Effector memory CD4-positive, alpha-beta T cell (primary cell): ENCODE results near the gene ZDHHC14.

Experiments
- DNase-seq, 3 donors: peaks; one replicate each; pipeline ENCODE4 v3.0.0-alpha.2; 2020
- H3K27ac ChIP-seq: 2 replicates; pipeline ENCODE4 v1.7.0; 2013; ENCODE audit warnings: mild to moderate bottlenecking, low read length, moderate library complexity; ENCODE audit not compliant: insufficient read depth, poor library complexity, severe bottlenecking
- H3K27me3 ChIP-seq: replicated peaks from 2 replicates; pipeline ENCODE4 v1.7.0; 2013; ENCODE audit warnings: mild to moderate bottlenecking, low read length; ENCODE audit not compliant: insufficient read depth, control insufficient read depth, poor library complexity, severe bottlenecking
- H3K36me3 ChIP-seq: 2 replicates; pipeline ENCODE4 v1.7.0; 2013; ENCODE audit warnings: mild to moderate bottlenecking, low read length, moderate library complexity; ENCODE audit not compliant: control insufficient read depth, insufficient read depth
- H3K4me1 ChIP-seq: 2 replicates; pipeline ENCODE4 v1.7.0; 2013; ENCODE audit warnings: low read length, mild to moderate bottlenecking; ENCODE audit not compliant: control insufficient read depth, insufficient read depth, poor library complexity, severe bottlenecking
- H3K4me3 ChIP-seq: 2 replicates; pipeline ENCODE4 v1.7.0; 2013; ENCODE audit warnings: low read length, low read depth, mild to moderate bottlenecking; ENCODE audit not compliant: insufficient read depth, poor library complexity, severe bottlenecking
- H3K9me3 ChIP-seq: 2 replicates; pipeline ENCODE4 v1.7.0; 2013; ENCODE audit warnings: mild to moderate bottlenecking, low read length, moderate library complexity; ENCODE audit not compliant: control insufficient read depth

Gene ZDHHC14

DNA sequence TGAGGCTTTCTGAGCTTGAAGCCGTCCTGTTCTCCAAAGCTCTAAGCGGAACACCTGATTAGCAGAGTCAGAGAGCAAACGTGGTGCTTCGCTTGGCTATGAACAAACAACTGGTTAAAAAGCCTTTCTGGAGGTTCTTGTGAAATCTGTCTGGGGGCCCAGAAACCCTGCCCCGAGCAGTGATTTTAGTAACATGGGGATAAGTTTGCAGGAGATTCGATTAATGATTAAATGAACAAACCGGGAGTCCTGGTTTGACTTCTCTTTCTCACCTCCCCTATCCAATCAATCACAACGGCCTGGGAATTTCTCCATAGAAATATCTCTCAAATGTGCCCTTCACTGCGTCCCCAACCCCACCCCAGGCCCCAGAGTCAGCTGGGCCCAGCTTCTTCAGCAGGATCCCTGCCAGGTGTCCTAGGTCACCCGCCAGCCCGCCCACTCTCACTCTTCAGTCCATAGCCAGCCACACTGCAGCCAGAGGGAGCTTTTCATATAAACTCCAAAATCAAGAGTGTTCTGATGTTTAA, 43.6 kb downstream of the ZDHHC14 start:
- no peak overlapping the region for H3K4me3 ChIP-seq
- no peak overlapping the region for H3K27ac ChIP-seq
- H3K36me3 ChIP-seq: no peaks in the 10 kb centered on the region
- H3K4me1 ChIP-seq: no peaks in the 10 kb centered on the region
- H3K9me3 ChIP-seq: no peaks in the 10 kb centered on the region
- no peaks in the 10 kb centered on the region for H3K27me3 ChIP-seq
- no peak for DNase-seq

GRCh38 chr6:157427969-157428368, 47.0 kb downstream of the ZDHHC14 start:
- Histone ChIP-seq H3K27me3 (no peaks in the 10 kb centered on the region), H3K9me3 (no peaks in the 10 kb centered on the region), H3K36me3 (no peaks in the 10 kb centered on the region), H3K4me1 (no peaks in the 10 kb centered on the region), H3K27ac (no peak overlapping the region), H3K4me3 (no peak overlapping the region)
- DNase-seq: no peak

DNA sequence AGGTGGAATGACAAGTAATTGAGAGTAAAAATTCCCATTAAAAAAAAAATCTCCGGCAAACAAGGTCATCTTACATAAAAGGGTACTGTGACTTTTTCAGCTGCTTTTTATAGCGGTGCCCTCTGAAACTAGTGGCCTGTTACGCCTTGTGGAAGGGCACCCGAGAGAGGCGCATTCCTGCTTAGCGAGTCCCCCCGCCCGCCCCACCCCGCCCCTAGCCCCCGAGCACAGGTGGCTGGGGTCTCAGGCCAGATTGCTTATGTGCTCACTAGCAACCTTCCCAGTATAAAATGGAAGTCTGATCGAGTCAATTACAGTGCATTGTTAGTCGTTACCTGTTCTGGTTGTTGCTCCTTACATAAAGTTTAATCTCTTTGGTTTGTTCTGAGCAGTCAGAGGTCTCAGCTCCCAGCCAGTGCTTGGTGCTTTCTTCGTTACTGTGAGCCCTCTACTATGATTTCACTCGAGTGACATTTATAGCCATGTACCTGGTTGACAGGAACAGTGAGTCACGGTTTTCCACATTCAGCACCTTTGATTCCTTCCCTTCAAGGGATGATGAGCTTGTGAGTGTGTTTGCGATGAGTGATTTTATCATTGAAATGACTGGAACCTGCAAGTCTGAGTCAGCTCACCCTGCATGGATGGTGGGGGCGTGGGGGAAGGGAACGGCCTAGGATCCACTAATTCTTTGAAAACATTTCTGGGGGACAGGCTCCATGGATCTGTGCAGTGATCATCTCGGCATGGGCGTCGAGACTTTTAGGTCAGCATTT, 47.6 kb downstream of the ZDHHC14 start:
- Histone ChIP-seq H3K4me3 (no peak overlapping the region), H3K27ac (no peak overlapping the region), H3K27me3 (no peaks in the 10 kb centered on the region), H3K9me3 (no peaks in the 10 kb centered on the region), H3K36me3 (no peaks in the 10 kb centered on the region), H3K4me1 (no peaks in the 10 kb centered on the region)
- no peak for DNase-seq

GRCh38 chr6:157429248-157429647, 48.3 kb downstream of the ZDHHC14 start:
- H3K4me1 ChIP-seq: no peaks in the 10 kb centered on the region
- no peak for DNase-seq

DNA sequence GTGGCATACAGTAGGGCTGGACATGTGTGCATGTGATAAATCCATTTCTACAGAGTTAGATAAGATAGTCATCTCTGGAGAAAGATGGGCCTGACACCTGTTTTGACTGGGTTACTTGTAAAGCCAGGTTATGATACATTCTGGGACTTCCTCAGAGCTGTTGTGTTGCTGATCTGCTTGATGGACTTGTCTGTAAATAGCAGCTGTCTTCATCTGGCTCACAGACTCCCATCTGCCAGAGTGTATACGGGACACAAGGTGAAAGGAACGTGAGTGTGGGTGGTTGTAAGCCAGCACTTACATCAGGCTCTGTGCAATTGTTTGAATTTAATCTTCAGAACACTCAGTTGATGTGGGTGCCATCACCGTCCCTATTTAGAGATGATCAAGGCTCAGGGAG, 49.8 kb downstream of the ZDHHC14 start:
- H3K9me3 ChIP-seq: no peaks in the 10 kb centered on the region
- no peak overlapping the region for H3K4me3 ChIP-seq
- H3K4me1 ChIP-seq: no peaks in the 10 kb centered on the region
- no peaks in the 10 kb centered on the region for H3K36me3 ChIP-seq
- no peaks in the 10 kb centered on the region for H3K27me3 ChIP-seq
- DNase-seq: no peak
- H3K27ac ChIP-seq: no peak overlapping the region

More at GRCh38 chr6:157429248-157429647, 48.3 kb downstream of the ZDHHC14 start:
- Histone ChIP-seq H3K36me3 (no peaks in the 10 kb centered on the region), H3K27ac (no peak overlapping the region), H3K9me3 (no peaks in the 10 kb centered on the region), H3K4me3 (no peak overlapping the region), H3K27me3 (no peaks in the 10 kb centered on the region)

GRCh38 chr6:157432231-157432891, 51.4 kb downstream of the ZDHHC14 start:
- no peak for DNase-seq
- Histone ChIP-seq H3K4me3 (no peak overlapping the region), H3K27me3 (no peaks in the 10 kb centered on the region), H3K27ac (no peak overlapping the region), H3K9me3 (no peaks in the 10 kb centered on the region), H3K36me3 (no peaks in the 10 kb centered on the region), H3K4me1 (no peaks in the 10 kb centered on the region)

DNA sequence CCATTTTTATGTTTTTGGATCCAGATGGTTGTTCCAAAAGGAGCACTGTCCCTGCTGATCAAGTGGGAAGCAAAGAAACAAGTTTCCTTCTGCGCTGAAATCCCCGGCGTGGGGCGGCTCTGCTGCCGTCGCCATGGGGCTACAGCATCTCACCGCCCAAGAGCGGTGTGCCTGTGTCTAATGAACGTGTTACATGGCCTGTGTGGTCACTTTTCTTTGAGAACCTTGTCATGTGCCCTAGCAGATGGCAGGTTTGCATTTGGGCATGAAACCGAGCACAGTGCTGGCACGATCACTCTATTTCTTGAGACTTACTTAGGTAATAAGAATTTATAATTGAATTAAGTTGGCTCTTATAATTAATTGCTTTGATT, 51.9 kb downstream of the ZDHHC14 start:
- H3K27ac ChIP-seq: no peak overlapping the region
- no peak for DNase-seq
- H3K4me3 ChIP-seq: no peak overlapping the region
- no peaks in the 10 kb centered on the region for H3K4me1 ChIP-seq
- H3K27me3 ChIP-seq: no peaks in the 10 kb centered on the region
- no peaks in the 10 kb centered on the region for H3K36me3 ChIP-seq
- no peaks in the 10 kb centered on the region for H3K9me3 ChIP-seq

GRCh38 chr6:157433678-157434081, 52.7 kb downstream of the ZDHHC14 start:
- H3K4me3 ChIP-seq: no peak overlapping the region
- no peaks in the 10 kb centered on the region for H3K9me3 ChIP-seq
- H3K36me3 ChIP-seq: no peaks in the 10 kb centered on the region
- DNase-seq: no peak
- no peaks in the 10 kb centered on the region for H3K27me3 ChIP-seq
- H3K4me1 ChIP-seq: no peaks in the 10 kb centered on the region
- no peak overlapping the region for H3K27ac ChIP-seq

GRCh38 chr6:157434349-157435033, 53.5 kb downstream of the ZDHHC14 start:
- Histone ChIP-seq H3K27me3 (no peaks in the 10 kb centered on the region), H3K9me3 (no peaks in the 10 kb centered on the region), H3K27ac (no peak overlapping the region), H3K4me3 (no peak overlapping the region), H3K36me3 (no peaks in the 10 kb centered on the region), H3K4me1 (no peaks in the 10 kb centered on the region)
- DNase-seq: no peak
